ENCODE data around the gene DDX6.
"Not testable (repeated sequence)": the region's sequence is repeated elsewhere in the genome, so short reads cannot be mapped to it uniquely, and the experiment has no call there.

The DDX6 gene

DNA sequence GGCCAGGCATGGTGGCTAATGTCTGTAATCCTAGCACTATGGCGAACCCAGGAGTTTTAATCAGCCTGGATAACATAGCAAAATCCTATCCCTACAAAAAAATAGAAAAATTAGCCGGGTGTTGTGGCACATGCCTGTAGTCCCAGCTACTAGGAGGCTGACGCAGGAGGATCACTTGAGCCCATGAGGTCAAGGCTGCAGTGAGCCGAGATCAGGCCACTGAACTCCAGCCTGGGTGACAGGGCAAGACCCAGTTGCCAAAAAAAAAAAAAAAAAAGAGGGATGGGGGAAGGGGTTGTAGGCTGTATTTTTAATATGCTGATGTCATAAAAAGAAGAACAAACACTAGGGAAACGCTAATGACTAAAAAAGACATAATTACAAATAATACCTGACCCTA, 12.1 kb downstream of the DDX6 start:
- no peak for DNase-seq (ENCODE audit: low read depth)
- no peak overlapping the region for H3K4me3 ChIP-seq (ENCODE audit: low read depth, low read length)
- TF ChIP-seq, protein P1, sequence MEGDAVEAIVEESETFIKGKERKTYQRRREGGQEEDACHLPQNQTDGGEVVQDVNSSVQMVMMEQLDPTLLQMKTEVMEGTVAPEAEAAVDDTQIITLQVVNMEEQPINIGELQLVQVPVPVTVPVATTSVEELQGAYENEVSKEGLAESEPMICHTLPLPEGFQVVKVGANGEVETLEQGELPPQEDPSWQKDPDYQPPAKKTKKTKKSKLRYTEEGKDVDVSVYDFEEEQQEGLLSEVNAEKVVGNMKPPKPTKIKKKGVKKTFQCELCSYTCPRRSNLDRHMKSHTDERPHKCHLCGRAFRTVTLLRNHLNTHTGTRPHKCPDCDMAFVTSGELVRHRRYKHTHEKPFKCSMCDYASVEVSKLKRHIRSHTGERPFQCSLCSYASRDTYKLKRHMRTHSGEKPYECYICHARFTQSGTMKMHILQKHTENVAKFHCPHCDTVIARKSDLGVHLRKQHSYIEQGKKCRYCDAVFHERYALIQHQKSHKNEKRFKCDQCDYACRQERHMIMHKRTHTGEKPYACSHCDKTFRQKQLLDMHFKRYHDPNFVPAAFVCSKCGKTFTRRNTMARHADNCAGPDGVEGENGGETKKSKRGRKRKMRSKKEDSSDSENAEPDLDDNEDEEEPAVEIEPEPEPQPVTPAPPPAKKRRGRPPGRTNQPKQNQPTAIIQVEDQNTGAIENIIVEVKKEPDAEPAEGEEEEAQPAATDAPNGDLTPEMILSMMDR (IDR thresholded peaks at IDR 0.05; ENCODE audit: insufficient read depth, low read depth, low read length, missing control alignments) = no peak

DNA sequence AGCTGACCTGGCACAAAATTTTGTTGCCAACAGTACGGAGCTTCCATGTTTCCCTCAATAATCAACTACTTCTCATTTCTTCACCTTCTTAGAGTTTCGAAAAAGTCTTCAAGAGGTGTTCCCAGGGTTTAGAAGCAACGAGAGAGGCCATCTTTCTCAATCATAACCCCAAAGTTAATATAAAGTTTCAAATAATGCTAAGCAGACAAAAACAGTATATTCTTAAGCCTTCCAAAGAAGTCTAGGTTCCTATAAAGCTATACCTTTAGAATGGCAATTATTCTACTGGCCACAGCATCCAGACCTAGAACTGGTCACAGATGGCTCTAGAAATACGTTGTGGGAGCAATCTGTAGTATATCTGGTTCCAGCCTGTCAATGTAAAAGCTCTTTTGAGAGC, 16.9 kb downstream of the DDX6 start:
- TF ChIP-seq, protein P1 (IDR thresholded peaks at IDR 0.05; ENCODE audit: insufficient read depth, low read depth, low read length, missing control alignments) = no peak
- H3K4me3 ChIP-seq (ENCODE audit: low read depth, low read length) = no peak overlapping the region
- DNase-seq (ENCODE audit: low read depth) = no peak

DNA sequence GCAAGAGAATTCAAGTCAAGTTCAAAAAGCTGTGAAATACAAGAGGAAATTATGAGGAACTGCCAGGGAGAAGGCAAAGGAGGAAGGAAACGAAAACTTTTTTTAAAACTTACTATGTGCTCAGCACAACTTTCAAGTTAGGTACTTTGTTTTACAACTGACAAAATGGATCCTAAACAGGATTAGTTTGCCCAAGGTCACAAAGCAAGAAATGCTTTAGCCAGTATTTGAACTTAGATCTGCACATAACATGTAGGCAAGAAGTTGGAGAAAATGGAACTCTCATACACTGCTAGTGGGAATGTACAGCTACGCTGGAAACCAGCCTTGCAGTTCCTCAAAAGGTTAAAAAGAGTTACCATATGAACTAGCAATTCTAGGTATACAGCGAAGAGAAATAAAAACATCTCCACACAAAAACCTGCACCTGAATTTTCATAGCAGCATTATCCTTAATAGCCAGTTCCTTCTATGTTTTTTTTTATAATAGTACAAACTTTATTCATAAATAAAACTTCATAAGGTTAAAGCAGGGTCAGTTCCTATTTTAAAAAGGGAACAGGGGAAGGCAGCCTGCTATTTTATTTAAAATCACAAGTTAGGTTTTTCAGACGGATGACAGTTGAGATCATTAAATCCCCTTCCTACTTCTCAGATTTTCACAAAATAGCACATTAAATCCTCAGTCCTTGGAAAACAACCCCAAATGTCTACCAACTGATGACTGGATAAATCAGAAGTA, 19.2 kb downstream of the DDX6 start:
- no peak for DNase-seq (ENCODE audit: low read depth)
- no peak overlapping the region for H3K4me3 ChIP-seq (ENCODE audit: low read depth, low read length)
- TF ChIP-seq, protein P1 (IDR thresholded peaks at IDR 0.05; ENCODE audit: insufficient read depth, low read depth, low read length, missing control alignments) = no peak

DNA sequence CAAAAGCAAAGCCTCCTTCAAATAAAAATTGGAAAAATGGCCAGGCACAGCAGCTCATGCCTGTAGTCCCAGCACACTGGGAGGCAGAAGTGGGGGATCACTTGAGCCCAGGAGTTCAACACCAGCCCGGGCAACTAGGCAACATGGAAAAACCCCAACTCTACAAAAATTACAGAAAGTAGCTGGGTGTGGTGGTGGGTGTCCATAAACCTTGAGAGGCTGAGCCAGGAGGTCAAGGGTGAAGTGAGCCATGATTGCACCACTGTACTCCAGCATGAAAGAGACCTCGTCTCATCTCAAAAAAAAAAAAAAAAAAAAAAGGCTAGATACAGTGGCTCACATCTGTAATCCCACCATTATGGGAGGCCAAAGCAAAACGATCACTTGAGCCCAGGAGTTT, 22.3 kb downstream of the DDX6 start:
- TF ChIP-seq, protein P1 (IDR thresholded peaks at IDR 0.05; ENCODE audit: insufficient read depth, low read depth, low read length, missing control alignments) = no peak
- DNase-seq (ENCODE audit: low read depth) = no peak
- H3K4me3 ChIP-seq (ENCODE audit: low read depth, low read length) = no peak overlapping the region

DNA sequence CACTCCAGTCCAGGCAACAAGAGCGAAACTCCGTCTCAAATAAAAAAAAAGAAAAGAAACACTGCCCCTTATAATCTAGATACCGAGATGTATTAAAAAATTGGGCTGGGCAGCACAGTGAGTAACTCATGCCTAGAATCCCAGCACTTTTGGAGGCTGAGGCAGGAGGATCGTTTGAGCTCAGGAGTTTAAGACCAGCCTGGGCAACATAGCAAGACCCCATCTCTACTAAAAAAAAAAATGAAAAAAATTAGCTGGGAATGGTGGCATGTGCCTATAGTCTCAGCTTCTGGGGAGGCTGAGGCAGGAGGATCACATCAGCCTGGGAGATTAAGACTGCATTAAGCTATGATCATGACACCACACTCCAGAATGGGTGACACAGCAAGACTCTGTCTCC, 24.9 kb downstream of the DDX6 start:
- no peak overlapping the region for H3K4me3 ChIP-seq (ENCODE audit: low read depth, low read length)
- TF ChIP-seq, protein P1 (IDR thresholded peaks at IDR 0.05; ENCODE audit: insufficient read depth, low read depth, low read length, missing control alignments) = no peak
- no peak for DNase-seq (ENCODE audit: low read depth)

DNA sequence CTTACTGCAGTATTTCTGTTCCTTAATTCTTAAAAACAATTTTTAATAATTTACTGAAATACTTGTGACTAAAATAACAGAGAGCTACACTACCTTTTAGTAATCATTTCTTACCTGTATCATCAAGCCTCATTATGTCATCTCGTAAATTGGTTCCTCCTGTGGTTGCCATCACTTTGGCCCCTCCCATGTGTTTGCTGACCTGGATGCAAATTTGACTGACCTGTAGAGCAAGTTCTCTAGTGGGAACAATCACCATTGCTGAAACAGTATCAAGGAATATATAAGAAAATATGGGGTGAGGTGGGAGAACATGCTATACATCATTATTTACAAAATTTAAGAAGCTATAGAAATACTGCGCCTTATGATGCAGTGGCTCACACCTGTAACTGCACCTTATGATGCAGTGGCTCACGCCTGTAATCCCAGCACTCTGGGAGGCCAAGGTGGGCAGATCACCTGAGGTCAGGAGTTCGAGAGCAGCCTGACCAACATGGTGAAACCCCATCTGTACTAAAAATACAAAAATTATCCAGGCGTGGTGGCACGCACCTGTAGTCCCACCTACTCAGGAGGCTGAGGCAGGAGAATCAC, 25.8 kb downstream of the DDX6 start:
- not testable (repeated sequence) for DNase-seq (ENCODE audit: low read depth); H3K4me3 ChIP-seq (ENCODE audit: low read depth, low read length)

DNA sequence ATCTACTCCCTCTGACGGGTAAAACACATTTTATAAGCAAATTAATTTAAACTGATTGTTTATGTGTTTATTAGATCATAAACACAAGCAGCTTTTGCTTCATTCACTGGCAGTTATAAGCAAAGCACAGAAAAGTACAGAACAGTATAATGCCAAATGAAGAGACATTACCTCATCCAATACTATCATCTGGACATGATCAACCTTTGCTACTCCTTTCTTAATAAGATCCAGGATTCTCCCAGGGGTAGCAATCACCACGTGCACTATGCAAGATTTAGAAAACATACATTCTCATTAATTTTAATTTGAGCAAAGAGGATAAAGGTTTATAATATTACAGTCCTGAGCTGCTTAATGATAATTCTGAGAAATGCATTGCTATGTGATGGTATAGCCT, 27.9 kb downstream of the DDX6 start:
- DNase-seq (ENCODE audit: low read depth) = no peak

DNA sequence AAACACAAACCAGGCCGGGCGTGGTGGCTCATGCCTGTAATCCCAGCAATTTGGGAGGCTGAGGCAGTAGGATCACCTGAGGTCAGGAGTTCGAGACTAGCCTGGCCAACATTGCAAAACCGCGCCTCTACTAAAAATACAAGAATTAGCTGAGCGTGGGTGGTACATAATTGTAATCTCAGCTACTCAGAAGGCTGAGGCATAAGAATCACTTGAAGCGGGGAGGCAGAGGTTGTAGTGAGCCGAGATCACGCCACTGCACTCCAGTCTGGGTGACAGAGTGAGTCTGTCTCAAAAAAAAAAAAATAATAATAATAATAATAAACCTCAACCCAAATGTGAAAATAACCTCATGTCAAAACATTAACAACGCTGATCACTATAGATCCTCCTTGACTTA, 29.0 kb downstream of the DDX6 start:
- DNase-seq (ENCODE audit: low read depth); H3K4me3 ChIP-seq (ENCODE audit: low read depth, low read length): not testable (repeated sequence)

More for the DNA sequence above, 27.9 kb downstream of the DDX6 start:
- TF ChIP-seq, protein P1 (IDR thresholded peaks at IDR 0.05; ENCODE audit: insufficient read depth, low read depth, low read length, missing control alignments) = no peak
- H3K4me3 ChIP-seq (ENCODE audit: low read depth, low read length) = no peak overlapping the region

Measured in GM12865 (cell line).